ENCODE measurements around the gene ST7. TPM values are rescaled to one million over a fixed set of nuclear protein-coding genes. Genes with fewer than 3 reads are reported as not detected.

Gene ST7
- total and polyA plus RNA-seq, 2 of the 8 experiments (the other 6 are each of a cell fraction or from before 2014, with no cell fraction given): 16.3 to 18.0 TPM

- Histone ChIP-seq H3K14ac (ENCODE audit: insufficient read length) (no peak overlapping the region), H2BK12ac (ENCODE audit: low read depth, low read length) (no peak overlapping the region), H3K79me1 (ENCODE audit: low read depth, low read length) (no peaks in the 10 kb centered on the region), H3K23me2 (ENCODE audit: low read depth, low read length) (no peaks in the 10 kb centered on the region), H2BK20ac (ENCODE audit: low read length) (no peak overlapping the region), H3K18ac (ENCODE audit: extremely low read depth, low read length) (no peak overlapping the region; the same call in 1 of the 2 replicates), H4K5ac (ENCODE audit: insufficient read length, low read depth, low read length) (no peak overlapping the region), H3K4me2 (ENCODE audit: insufficient read depth in 1 of 2, low read depth in 2 of 2, low read length in 2 of 2) (no peak overlapping the region; a peak in 1 of 4 replicates), H3K23ac (ENCODE audit: insufficient read length) (no peak overlapping the region), H2BK120ac (replicated peaks; ENCODE audit: low read depth, low read length) (peak overlapping the region; percentile 2), H2BK5ac (ENCODE audit: low read depth, low read length) (no peak overlapping the region), H4K8ac (ENCODE audit: extremely low read depth, insufficient read depth, low read length) (no peak overlapping the region; the same call in 1 of the 2 replicates), H3K4ac (replicated peaks; ENCODE audit: insufficient read length, low read depth, low read length) (no peak overlapping the region), H3K27ac (ENCODE audit: low read depth, low read length) (peak overlapping the region; percentile 51; the same call in 1 of the 2 replicates), H3K79me2 (ENCODE audit: control insufficient read depth in 1 of 2, insufficient read depth in 2 of 2, low read length in 2 of 2) (peaks cover 0 to 30% of the 10 kb centered on the region in 2 experiments; a peak in 2 of 4 replicates), H2AK5ac (ENCODE audit: low read depth, low read length) (no peak overlapping the region), H4K20me1 (replicated peaks in 1 of 2; ENCODE audit: control insufficient read depth in 1 of 2, insufficient read depth in 2 of 2, low read length in 2 of 2) (no peaks in the 10 kb centered on the region), H3K4me1 (replicated peaks in 1 of 4; ENCODE audit: control insufficient read depth in 3 of 4, insufficient read depth in 4 of 4, low read length in 3 of 4) (peaks cover 4 to 18% (median 12%) of the 10 kb centered on the region in 4 experiments; a peak in 4 of 7 replicates), H3K9ac (replicated peaks in 1 of 4; ENCODE audit: extremely low read depth in 1 of 4, low read depth in 3 of 4, low read length in 3 of 4) (no peak overlapping the region), H2AFZ (ENCODE audit: low read length) (no peak overlapping the region), H3K56ac (replicated peaks; ENCODE audit: insufficient read length, low read depth, low read length) (no peak overlapping the region), H3K27me3 (replicated peaks in 1 of 4; ENCODE audit: control insufficient read depth in 3 of 4, extremely low read depth in 1 of 4, insufficient read depth in 3 of 4, low read length in 3 of 4) (no peaks in the 10 kb centered on the region), H4K91ac (replicated peaks; ENCODE audit: insufficient read length, low read length) (peak overlapping the region; percentile 10), H3K4me3 (ENCODE audit: extremely low read depth in 1 of 4, insufficient read depth in 2 of 4, low read depth in 3 of 4, low read length in 4 of 4) (no peak overlapping the region), H3K9me3 (ENCODE audit: insufficient read depth in 2 of 2, low read depth in 1 of 2, low read length in 1 of 2) (no peaks in the 10 kb centered on the region), H2BK15ac (ENCODE audit: low read length) (no peak overlapping the region), H3K36me3 (ENCODE audit: control insufficient read depth in 2 of 4, insufficient read depth in 4 of 4, low read length in 3 of 4) (no peaks in the 10 kb centered on the region)
- CTCF ChIA-PET (ENCODE audit: partially characterized antibody): interaction anchor here (0.8 to 4.5 kb wide), 5 partner anchors 14 to 153 kb away, joined by 3 to 50 read pairs (median 3); no protein-coding TSS in a partner anchor
- DNase-seq (ENCODE audit: low read depth in 1 of 2, low spot score in 2 of 2) (no peak), FAIRE-seq (no peak)
- WGBS, 2 experiments (ENCODE audit: extremely low coverage in 1 of 2, insufficient coverage in 1 of 2, insufficient read length in 1 of 2, insufficient replicate concordance in 2 of 2, low coverage in 1 of 2, low lambda C conversion rate in 2 of 2, missing lambda C conversion rate in 1 of 2): 87% methylated on average over 3 of the region's 3 CpGs; no CpG with 5 or more reads in 1 of the 2 experiments
- POLR2A ChIA-PET (ENCODE audit: partially characterized antibody): interaction anchor here (0.8 to 6.7 kb wide), 4 partner anchors 12 to 17 kb away, joined by 4 to 34 read pairs (median 5); partner anchors contain the start of gene ST7
- TF ChIP-seq MAFK (IDR thresholded peaks at IDR 0.05; ENCODE audit: low read depth, low read length) (no peak), RNF2 (IDR thresholded peaks at IDR 0.05; ENCODE audit: borderline replicate concordance, low read depth, low read length, missing control alignments, poor library complexity, severe bottlenecking) (no peak), TEAD4 (IDR thresholded peaks at IDR 0.05; ENCODE audit: low read depth, low read length) (no peak), CBX8 (IDR thresholded peaks at IDR 0.05; ENCODE audit: borderline replicate concordance, low read depth, low read length) (no peak), USF2 (IDR thresholded peaks at IDR 0.05; ENCODE audit: low read length) (no peak), CTCF (IDR thresholded peaks at IDR 0.05; ENCODE audit: control extremely low read depth in 1 of 3, insufficient read depth in 1 of 3, low read depth in 1 of 3, low read length in 3 of 3) (no peak), TCF12 (IDR thresholded peaks at IDR 0.05; ENCODE audit: low read depth, low read length) (no peak), NANOG (IDR thresholded peaks at IDR 0.05; ENCODE audit: insufficient read depth, low read depth, low read length, poor library complexity, severe bottlenecking) (no peak)
These were observed 17.1 kb downstream of the ST7 start for GRCh38 chr7:116970238-116970910.

Measured in H1 (cell line).